CD4-positive, alpha-beta T cell treated with Interleukin-17A for 1 hour (primary cell): ENCODE data around the gene CAPN5.
"Not testable (repeated sequence)": the region's sequence is repeated elsewhere in the genome, so short reads cannot be mapped to it uniquely, and the experiment has no call there.

Experiments
- DNase-seq: peaks from one replicate; pipeline ENCODE4 v3.0.0-alpha.2; 2020

Gene CAPN5

GRCh38 chr11:77085652-77086051 is 18.9 kb downstream of the CAPN5 start:
- no peak for DNase-seq

DNA sequence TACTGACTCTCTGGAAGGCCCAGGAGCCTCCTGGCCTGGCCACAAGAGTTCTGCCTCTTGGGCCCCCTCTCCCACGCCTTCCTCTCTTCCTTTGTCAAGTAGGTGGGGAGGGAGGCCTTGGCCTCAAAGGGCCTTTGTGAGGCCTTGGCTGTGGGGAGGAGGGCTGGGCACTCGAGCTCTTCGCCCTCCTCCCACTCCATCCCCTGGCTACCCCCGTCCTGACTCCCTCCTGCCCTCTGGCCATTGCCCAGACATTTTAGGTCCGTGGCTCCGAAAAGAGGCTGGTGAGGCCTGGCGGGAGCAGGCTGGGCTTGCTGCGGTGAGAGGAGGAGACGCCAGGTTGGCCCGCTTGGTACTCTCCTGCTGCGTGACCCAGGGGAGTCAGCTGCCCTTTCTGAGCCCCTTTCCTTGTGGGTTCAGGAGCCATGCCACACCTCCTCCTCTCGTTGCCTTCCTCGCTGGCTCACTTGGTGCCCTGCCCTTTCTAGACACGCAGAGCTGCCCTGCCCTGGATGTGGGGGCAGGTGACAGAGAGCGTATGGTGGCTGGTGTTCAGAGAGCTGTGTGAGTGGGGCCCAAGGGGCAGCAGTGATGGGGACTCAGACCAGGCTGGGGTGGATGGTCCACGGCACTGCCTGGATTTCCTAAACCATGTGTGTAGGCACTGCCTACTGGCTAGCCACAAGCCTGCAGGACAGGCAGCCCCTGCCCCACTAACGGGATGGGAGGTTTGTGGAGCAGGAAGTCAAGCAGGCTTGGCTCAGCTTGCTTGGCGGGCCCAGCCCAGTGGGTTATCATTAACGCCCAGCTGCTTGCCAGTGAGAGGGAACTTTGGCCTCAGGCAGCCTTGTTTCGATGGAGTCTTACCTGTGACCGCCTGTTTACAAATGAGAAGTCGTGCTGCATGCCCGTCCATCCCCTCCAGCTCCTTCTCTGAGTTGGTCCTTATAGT is 20.0 kb downstream of the CAPN5 start:
- DNase-seq: no peak

- DNase-seq: no peak
Observed at GRCh38 chr11:77087723-77088225, 21.0 kb downstream of the CAPN5 start.

- no peak for DNase-seq
Observed at GRCh38 chr11:77088236-77089003, 21.6 kb downstream of the CAPN5 start.

GRCh38 chr11:77089004-77089545 is 22.3 kb downstream of the CAPN5 start:
- no peak for DNase-seq

DNA sequence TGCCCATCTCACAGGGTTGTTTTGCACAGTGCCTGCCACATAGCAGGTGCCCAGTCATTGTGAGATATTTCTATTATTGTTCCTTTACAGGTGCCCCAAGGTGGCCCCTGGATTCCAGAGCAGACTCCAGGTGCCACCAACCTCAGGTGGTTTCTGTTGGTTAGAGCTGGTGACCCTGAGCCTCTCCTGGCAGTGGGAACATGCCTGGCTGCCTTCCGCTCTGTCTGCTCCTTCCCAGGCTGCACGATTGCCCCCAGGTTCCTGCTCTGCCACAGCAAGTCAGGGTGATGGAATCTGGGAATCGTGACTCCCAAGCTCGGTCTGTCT is 23.2 kb downstream of the CAPN5 start:
- DNase-seq: no peak

GRCh38 chr11:77090373-77091111 is 23.8 kb downstream of the CAPN5 start:
- no peak for DNase-seq

GRCh38 chr11:77091146-77091940 is 24.6 kb downstream of the CAPN5 start:
- DNase-seq: peak; percentile 82

DNA sequence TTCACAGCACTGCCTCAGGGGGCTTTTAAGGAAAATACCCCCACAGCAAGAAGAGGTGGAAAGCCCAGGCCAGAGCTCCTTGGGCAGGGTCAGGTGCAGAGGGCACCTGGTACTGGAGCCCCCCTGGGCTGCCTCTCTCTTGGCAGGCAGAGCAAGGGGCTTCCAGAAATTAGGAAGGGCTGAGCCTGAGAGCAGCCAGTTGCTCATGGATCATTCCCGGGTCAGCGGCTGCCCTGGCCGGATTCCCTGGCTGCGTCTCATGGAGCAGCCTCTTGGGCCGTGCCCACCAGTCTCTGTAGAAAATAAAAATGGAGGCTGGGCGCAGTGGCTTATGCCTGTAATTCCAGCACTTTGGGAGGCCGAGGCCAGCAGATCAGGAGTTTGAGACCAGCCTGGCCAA is 25.6 kb downstream of the CAPN5 start:
- DNase-seq: no peak

- DNase-seq: no peak
Observed at GRCh38 chr11:77093056-77093891, 26.5 kb downstream of the CAPN5 start.

GRCh38 chr11:77093987-77094840 is 27.4 kb downstream of the CAPN5 start:
- no peak for DNase-seq

DNA sequence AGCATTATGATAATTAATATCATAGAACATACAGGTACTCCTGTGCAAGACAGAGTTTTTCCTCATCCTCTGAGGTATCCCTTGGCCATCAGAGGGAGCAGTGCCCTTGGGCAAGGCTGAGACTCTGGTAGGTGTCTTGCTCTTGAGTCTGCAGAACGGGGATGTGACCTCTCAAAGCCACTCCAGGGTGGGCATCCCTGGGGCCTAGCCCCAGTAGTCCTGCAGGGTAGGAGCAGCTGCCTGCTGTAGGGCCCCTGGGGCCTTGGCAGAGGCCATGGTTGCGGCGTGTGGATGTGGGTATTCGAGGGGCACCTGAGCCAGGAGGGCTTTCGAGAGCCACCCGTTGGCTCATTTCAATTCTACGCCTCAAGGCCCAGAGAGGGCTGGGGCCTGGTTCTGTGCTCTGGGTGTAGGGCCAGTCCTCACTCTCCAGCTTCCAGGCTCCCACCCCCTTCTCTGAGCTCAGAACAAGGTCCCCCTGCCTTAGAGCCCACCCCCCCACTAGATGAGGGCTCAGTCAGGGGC is 28.1 kb downstream of the CAPN5 start:
- DNase-seq: no peak

DNA sequence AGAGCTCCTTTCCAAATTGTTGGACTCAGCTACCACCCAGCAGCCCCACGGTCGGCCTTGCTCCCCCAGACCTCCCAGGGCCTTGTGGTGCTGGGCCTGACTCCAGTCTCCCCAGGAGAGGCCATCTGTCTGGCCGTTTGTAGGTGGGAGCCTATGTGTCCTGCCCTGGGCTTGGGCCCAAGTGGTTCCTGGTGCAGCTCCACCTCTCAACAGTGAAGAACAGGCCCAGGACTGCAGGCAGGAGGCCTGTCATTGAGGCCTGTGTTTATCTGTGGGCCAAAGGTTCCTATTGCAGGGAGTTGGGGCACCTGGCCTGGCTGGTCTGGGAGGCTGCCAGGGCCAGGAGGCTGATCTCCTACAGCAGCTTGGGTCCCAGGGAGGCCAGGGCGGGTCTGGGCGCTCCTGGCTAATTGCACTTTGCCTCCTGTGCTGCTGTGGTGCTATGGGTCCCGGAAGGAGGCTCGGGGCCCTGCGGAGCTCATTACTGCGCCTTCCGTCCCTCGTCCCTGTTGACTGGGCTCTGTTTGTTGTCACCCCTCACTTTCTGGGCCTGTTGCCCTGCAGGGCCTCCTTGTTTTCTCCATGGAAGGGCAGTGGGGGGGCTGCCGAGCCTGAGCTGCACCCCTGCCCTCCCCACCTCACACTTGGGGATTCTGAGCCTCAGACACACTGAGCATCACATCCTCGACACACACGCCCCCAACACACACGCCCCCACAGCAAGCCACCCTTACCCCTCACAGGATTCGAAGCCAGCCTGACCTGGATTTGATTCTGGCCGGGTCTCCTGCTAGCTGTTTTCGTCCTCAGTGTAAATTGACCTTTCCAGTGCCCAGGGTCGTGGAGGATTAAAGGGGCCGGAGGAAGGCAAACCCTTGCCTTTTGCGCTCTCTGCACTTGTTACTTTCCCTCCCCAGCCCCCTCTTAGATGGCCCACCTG is 29.1 kb downstream of the CAPN5 start:
- no peak for DNase-seq

DNA sequence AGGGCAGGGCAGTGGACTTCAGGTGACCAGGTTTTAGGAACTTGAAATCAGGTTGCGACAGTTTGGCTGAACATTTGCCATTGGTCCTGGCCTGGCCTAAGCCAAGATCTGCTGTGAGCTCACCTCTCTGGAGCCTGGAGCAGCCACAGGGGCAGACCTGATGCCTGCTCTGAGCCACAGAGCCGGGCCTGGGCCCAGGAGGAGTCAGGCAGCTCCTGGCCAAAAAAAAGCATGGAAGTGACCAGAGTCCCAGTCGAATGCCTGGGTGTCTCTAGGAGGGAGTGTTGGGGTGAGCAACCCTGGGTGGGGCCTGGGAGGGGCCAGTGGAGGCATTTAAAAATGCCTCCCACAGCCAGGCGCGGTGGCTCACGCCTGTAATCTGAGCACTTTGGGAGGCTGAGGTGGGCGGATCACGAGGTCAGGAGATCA is 29.8 kb downstream of the CAPN5 start:
- no peak for DNase-seq

DNA sequence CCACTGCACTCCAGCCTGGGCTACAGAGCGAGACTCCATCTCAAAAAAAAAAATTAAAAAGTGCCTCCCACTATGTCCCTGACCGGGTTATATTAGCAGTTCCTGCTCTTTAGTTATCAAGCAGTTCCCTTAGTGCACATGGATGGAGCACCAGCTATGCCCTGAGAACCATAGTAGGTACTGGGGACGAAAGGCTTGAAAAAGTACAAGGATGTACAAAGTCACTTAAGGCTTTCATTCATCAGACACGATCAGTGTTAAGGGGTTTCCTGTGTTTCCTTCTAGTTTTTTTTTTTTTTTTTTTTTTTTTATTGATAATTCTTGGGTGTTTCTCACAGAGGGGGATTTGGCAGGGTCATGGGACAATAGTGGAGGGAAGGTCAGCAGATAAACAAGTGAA is 30.4 kb downstream of the CAPN5 start:
- not testable (repeated sequence) for DNase-seq

GRCh38 chr11:77100166-77101042 is 33.6 kb downstream of the CAPN5 start:
- no peak for DNase-seq

DNA sequence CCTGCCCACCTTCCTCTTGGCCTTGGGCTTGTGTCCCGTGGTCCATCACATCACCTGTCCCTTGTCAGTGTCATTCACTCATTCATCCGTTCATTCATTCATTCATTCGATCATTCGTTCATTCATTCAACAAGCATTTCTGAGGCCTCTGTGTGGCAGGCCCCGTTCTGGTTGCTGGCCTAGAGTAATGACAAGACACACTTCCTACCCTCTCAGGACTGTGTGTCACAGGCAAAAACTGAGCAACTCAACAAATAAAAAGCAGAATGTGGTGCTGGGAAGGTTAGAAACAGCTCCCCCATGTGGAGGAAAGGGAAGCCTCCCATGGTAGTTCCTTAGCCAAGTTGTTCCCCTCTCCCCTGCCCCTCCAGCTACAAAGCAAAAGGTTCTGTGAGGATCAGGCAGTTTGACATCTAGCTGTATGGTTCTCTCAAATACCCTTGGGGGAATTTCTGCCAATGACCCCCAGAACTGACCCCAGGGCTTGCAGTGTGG is 34.3 kb downstream of the CAPN5 start:
- DNase-seq: peak; percentile 12
